Spleen (tissue), 11 donors: ENCODE data around the gene SCUBE1. TPM values are rescaled to one million over a fixed set of nuclear protein-coding genes. Genes with fewer than 3 reads are reported as not detected.

Experiments used
- DNase-seq: peaks from one replicate; pipeline ENCODE4 v3.0.0-alpha.2; 2020
- H3K27ac ChIP-seq, 8 donors: fragments of 200-600 bp; sonication (generic) in 7 of 8; 1 replicate in 4 of 8; 2 replicates in 4 of 8; pipeline versions ENCODE4 v1.5.0 to v1.8.0; 2016 to 2021; ENCODE audit warnings: inconsistent platforms in 4 of 8, mild to moderate bottlenecking in 4 of 8, moderate library complexity in 1 of 8
- H3K27me3 ChIP-seq, 7 donors: fragments of 200-600 bp; sonication (generic) in 6 of 7; replicated peaks in 1 of 7; 1 replicate in 4 of 7; 2 replicates in 3 of 7; pipeline versions ENCODE4 v1.5.0 to v1.8.0; 2016 to 2021; ENCODE audit warnings: inconsistent platforms in 3 of 7, mild to moderate bottlenecking in 1 of 7
- H3K36me3 ChIP-seq, 6 donors: fragments of 200-600 bp; sonication (generic) in 5 of 6; 1 replicate in 4 of 6; 2 replicates in 2 of 6; pipeline versions ENCODE4 v1.5.0 to v1.8.0; 2016 to 2021; ENCODE audit warnings: inconsistent platforms in 2 of 6
- H3K4me1 ChIP-seq, 6 donors: fragments of 200-600 bp; sonication (generic) in 5 of 6; 1 replicate in 3 of 6; 2 replicates in 3 of 6; pipeline versions ENCODE4 v1.5.0 to v1.8.0; 2016 to 2021; ENCODE audit warnings: inconsistent platforms in 3 of 6
- H3K4me3 ChIP-seq, 8 donors: fragments of 200-600 bp; sonication (generic) in 7 of 8; 1 replicate in 4 of 8; 2 replicates in 4 of 8; pipeline versions ENCODE4 v1.5.0 to v1.8.0; 2016 to 2021; ENCODE audit warnings: inconsistent platforms in 4 of 8, mild to moderate bottlenecking in 4 of 8, moderate library complexity in 2 of 8
- H3K9me3 ChIP-seq, 8 donors: fragments of 200-600 bp; sonication (generic) in 7 of 8; 1 replicate in 4 of 8; 2 replicates in 4 of 8; pipeline versions ENCODE4 v1.5.0 to v1.8.0; 2016 to 2021; ENCODE audit warnings: inconsistent platforms in 4 of 8
- POLR2A ChIP-seq, 3 donors: fragments of 450-650 bp; IDR thresholded peaks; one replicate each; pipeline ENCODE4 v1.5.1; 2017; ENCODE audit warnings: antibody characterized with exemption in 3 of 3, mild to moderate bottlenecking in 1 of 3
- POLR2AphosphoS5 ChIP-seq, 3 donors: sonication (generic); formaldehyde crosslinking; IDR thresholded peaks; one replicate each; pipeline ENCODE4 v1.5.1; 2017; ENCODE audit warnings: antibody characterized with exemption in 3 of 3
- WGBS, 5 donors: extraction: QIAGEN DNeasy Blood & Tissue Kit in 3 of 5; methylation state at CpG; one replicate each; pipeline versions ENCODE4 v1.1.5 to v1.1.7; 2013 to 2018; 5-methylcytosine and 5-hydroxymethylcytosine counted together
- intact Hi-C: fragments of 100-400 bp; cut with DNase I; formaldehyde crosslinking; loops from one replicate; pipeline ENCODE4 v1.15.0; 2023; ENCODE audit warnings: low total_unique reads
- polyA plus RNA-seq, 3 donors: library from polyadenylated mRNA; stranded (reverse); fragments of 200-250 nt; gene quantifications; one replicate each; pipeline ENCODE4 v1.2.1, GENCODE V29; 2013
- total RNA-seq, 7 donors: library from RNA; depleted of rRNA in 3 of 7; stranded (reverse); fragments of >200 nt in 3 of 7; fragmentation: NEBNext Ultra II Directional in 4 of 7; extraction: Animal tissue kit (Norgen Biotek cat#: 25700) in 4 of 7; gene quantifications; one replicate each; pipeline versions ENCODE4 v1.1.0 to v1.2.1, GENCODE V29; 2016 to 2021
- TF ChIP-seq, protein P1 (sequence below), 11 experiments: fragments of 200-600 bp in 7 of 11; fragments of 450-650 bp in 4 of 11; sonication (generic) in 4 of 11; IDR thresholded peaks in 8 of 11; conservative IDR thresholded peaks in 3 of 11; 1 replicate in 7 of 11; 2 replicates in 4 of 11; pipeline versions ENCODE4 v1.4.0 to v1.8.0; 2016 to 2021; ENCODE audit warnings: antibody characterized with exemption in 11 of 11, inconsistent platforms in 4 of 11, mild to moderate bottlenecking in 1 of 11
- donor health status: healthy with polysubstance abuse.
- donor health status: DM: no; HTN: no; CAD: no; lungs with moderate emphysema.
- donor health status: DM: no; HTN: no; CAD: no.
- donor health status: Bipolar disorder and iron deficiency.
- donor health status: healthy.
- donor health status: DM: no; HTN: no; CAD: no.
- donor health status: DM: yes; HTN: yes; CAD: no.

SCUBE1 gene
- total and polyA plus RNA-seq, 10 donors = 0.46 to 43.5 (median 15.9) TPM

GRCh38 chr22:43206509-43207161 is 136.5 kb downstream of the SCUBE1 start:
- Histone ChIP-seq H3K4me3 (no peak overlapping the region), H3K27ac (peak overlapping the region in 1 of 8 donors; percentile 50), H3K36me3 (peaks cover 0 to 22% (median 0%) of the 10 kb centered on the region in 6 donors), H3K9me3 (no peaks in the 10 kb centered on the region), H3K4me1 (peaks cover 0 to 11% (median 4%) of the 10 kb centered on the region in 6 donors), H3K27me3 (no peaks in the 10 kb centered on the region)
- TF ChIP-seq POLR2A (IDR thresholded peaks at IDR 0.05) (no peak), POLR2AphosphoS5 (IDR thresholded peaks at IDR 0.05) (no peak)
- TF ChIP-seq, protein P1, sequence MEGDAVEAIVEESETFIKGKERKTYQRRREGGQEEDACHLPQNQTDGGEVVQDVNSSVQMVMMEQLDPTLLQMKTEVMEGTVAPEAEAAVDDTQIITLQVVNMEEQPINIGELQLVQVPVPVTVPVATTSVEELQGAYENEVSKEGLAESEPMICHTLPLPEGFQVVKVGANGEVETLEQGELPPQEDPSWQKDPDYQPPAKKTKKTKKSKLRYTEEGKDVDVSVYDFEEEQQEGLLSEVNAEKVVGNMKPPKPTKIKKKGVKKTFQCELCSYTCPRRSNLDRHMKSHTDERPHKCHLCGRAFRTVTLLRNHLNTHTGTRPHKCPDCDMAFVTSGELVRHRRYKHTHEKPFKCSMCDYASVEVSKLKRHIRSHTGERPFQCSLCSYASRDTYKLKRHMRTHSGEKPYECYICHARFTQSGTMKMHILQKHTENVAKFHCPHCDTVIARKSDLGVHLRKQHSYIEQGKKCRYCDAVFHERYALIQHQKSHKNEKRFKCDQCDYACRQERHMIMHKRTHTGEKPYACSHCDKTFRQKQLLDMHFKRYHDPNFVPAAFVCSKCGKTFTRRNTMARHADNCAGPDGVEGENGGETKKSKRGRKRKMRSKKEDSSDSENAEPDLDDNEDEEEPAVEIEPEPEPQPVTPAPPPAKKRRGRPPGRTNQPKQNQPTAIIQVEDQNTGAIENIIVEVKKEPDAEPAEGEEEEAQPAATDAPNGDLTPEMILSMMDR (IDR thresholded peaks at IDR 0.05 in 8 of 11, conservative IDR thresholded peaks at IDR 0.05 in 3 of 11) = no peak
- 37 to 51% (median 41%) methylated on average over 17 to 23 of the region's 23 CpGs for WGBS, 5 donors
- intact Hi-C loops = no loop called here
- DNase-seq = no peak

- DNase-seq = no peak
- peaks cover 0 to 11% (median 4%) of the 10 kb centered on the region in 6 donors for H3K4me1 ChIP-seq
- H3K9me3 ChIP-seq = no peaks in the 10 kb centered on the region
- TF ChIP-seq POLR2AphosphoS5 (IDR thresholded peaks at IDR 0.05) (no peak), POLR2A (IDR thresholded peaks at IDR 0.05) (no peak)
- TF ChIP-seq, protein P1 (IDR thresholded peaks at IDR 0.05 in 8 of 11, conservative IDR thresholded peaks at IDR 0.05 in 3 of 11) = no peak
- H3K27me3 ChIP-seq = no peaks in the 10 kb centered on the region
- intact Hi-C loops = no loop called here
- H3K27ac ChIP-seq = peak overlapping the region in 1 of 8 donors; percentile 50
- no peak overlapping the region for H3K4me3 ChIP-seq
- WGBS, 5 donors = 52 to 65% (median 62%) methylated on average over 5 of the region's 5 CpGs
- peaks cover 0 to 22% (median 0%) of the 10 kb centered on the region in 6 donors for H3K36me3 ChIP-seq
Observed at GRCh38 chr22:43205748-43206508, 137.2 kb downstream of the SCUBE1 start.

- H3K27me3 ChIP-seq = peaks cover 0 to under 1% (median 0%) of the 10 kb centered on the region in 7 donors
- intact Hi-C loops = no loop called here
- H3K36me3 ChIP-seq = peaks cover 0 to 21% (median 0%) of the 10 kb centered on the region in 6 donors
- 88 to 96% (median 94%) methylated on average over 6 to 9 of the region's 9 CpGs for whole genome bisulfite sequencing, 5 donors
- peak overlapping the region in 1 of 8 donors; percentile 50 for H3K27ac ChIP-seq
- H3K4me3 ChIP-seq = no peak overlapping the region
- DNase-seq = no peak
- no peaks in the 10 kb centered on the region for H3K9me3 ChIP-seq
- TF ChIP-seq, protein P1 (IDR thresholded peaks at IDR 0.05 in 8 of 11, conservative IDR thresholded peaks at IDR 0.05 in 3 of 11) = no peak
- TF ChIP-seq POLR2A (IDR thresholded peaks at IDR 0.05) (no peak), POLR2AphosphoS5 (IDR thresholded peaks at IDR 0.05) (no peak)
- H3K4me1 ChIP-seq = peaks cover 0 to 11% (median 4%) of the 10 kb centered on the region in 6 donors
Observed at GRCh38 chr22:43205261-43205691, 137.9 kb downstream of the SCUBE1 start.
